Activated T-helper 1 cell treated with anti-CD3 and anti-CD28 coated beads, Interleukin-12 subunit alpha, Interleukin-12 subunit beta, Interleukin-2, Interleukin-4 antibody, amounts not matched to agents 30 ng/mL and 10 ng/mL and 1 ng/mL, durations not matched to agents 14 hours and 24 hours and 36 hours (primary cell): Measurements from ENCODE around the gene DKK1. TPM values are rescaled to one million over a fixed set of nuclear protein-coding genes. Genes with fewer than 3 reads are reported as not detected.

Source experiments
- DNase-seq: peaks from one replicate; pipeline ENCODE4 v3.0.0; 2021; ENCODE audit warnings: low spot score
- H3K27ac Mint-ChIP-seq: one replicate; pipeline ENCODE4 v1.8.0; 2021; ENCODE audit warnings: mild to moderate bottlenecking, mixed read lengths
- H3K27me3 Mint-ChIP-seq: one replicate; pipeline ENCODE4 v1.8.0; 2022; ENCODE audit warnings: mild to moderate bottlenecking, moderate library complexity, mixed read lengths; ENCODE audit not compliant: insufficient read depth
- H3K36me3 Mint-ChIP-seq: one replicate; pipeline ENCODE4 v1.8.0; 2021; ENCODE audit warnings: low read depth, mixed read lengths
- H3K4me1 Mint-ChIP-seq: one replicate; pipeline ENCODE4 v1.8.0; 2021; ENCODE audit warnings: low read depth, mixed read lengths
- H3K4me3 Mint-ChIP-seq: one replicate; pipeline ENCODE4 v1.8.0; 2021; ENCODE audit warnings: mild to moderate bottlenecking, moderate library complexity, mixed read lengths
- H3K9me3 Mint-ChIP-seq: one replicate; pipeline ENCODE4 v1.8.0; 2021; ENCODE audit warnings: mixed read lengths
- intact Hi-C: fragments of 100-400 bp; cut with micrococcal nuclease; formaldehyde crosslinking; loops from one replicate; pipeline ENCODE4 v1.15.1; 2024
- total RNA-seq: library from RNA; stranded (reverse); gene quantifications from 2 replicates; pipeline ENCODE4 v1.2.3, GENCODE V29; 2022

The DKK1 gene
- total RNA-seq, 1 donor from 2014 or later, result not detected

DNA sequence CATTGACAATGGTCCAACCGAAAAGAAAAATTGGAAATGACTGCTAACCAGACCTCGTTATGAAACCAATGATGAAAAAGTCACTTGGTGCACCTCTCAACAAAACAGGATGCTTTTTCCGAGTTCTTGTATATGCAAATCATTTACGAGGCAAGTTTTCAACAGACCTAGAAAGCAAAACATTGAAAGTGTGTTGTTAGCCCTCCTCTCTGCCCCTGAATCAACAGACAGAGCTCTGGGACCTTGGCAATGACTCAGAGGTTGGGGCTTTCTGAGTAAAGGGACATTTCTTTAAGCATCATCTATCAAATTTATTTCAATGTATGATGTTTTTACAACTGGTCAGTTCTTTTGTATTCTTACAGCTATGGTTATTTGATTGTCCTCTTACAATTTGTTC lies 16.3 kb upstream of the DKK1 start:
- no peak overlapping the region for H3K4me3 Mint-ChIP-seq
- no peaks in the 10 kb centered on the region for H3K27me3 Mint-ChIP-seq
- no peaks in the 10 kb centered on the region for H3K36me3 Mint-ChIP-seq
- no peak for DNase-seq
- H3K9me3 Mint-ChIP-seq, result no peaks in the 10 kb centered on the region
- intact Hi-C loops, result no loop called here
- no peak overlapping the region for H3K27ac Mint-ChIP-seq
- no peaks in the 10 kb centered on the region for H3K4me1 Mint-ChIP-seq

GRCh38 chr10:52300599-52301277 lies 13.3 kb upstream of the DKK1 start:
- no peaks in the 10 kb centered on the region for H3K4me1 Mint-ChIP-seq

GRCh38 chr10:52308251-52309031 lies 5.6 kb upstream of the DKK1 start:
- Mint-ChIP-seq H3K4me1 (no peaks in the 10 kb centered on the region), H3K36me3 (peaks cover 1% of the 10 kb centered on the region), H3K27ac (no peak overlapping the region), H3K9me3 (no peaks in the 10 kb centered on the region), H3K27me3 (peaks cover 47% of the 10 kb centered on the region), H3K4me3 (no peak overlapping the region)
- intact Hi-C loops, result loop anchor here (2.0 kb wide), 1 partner anchor 180 kb away; no protein-coding TSS in a partner anchor
- DNase-seq, result no peak

More at GRCh38 chr10:52300599-52301277, 13.3 kb upstream of the DKK1 start:
- no peaks in the 10 kb centered on the region for H3K9me3 Mint-ChIP-seq
- H3K4me3 Mint-ChIP-seq, result no peak overlapping the region
- peaks cover 2% of the 10 kb centered on the region for H3K27me3 Mint-ChIP-seq
- H3K36me3 Mint-ChIP-seq, result no peaks in the 10 kb centered on the region
- H3K27ac Mint-ChIP-seq, result no peak overlapping the region
- intact Hi-C loops, result no loop called here
- DNase-seq, result no peak

DNA sequence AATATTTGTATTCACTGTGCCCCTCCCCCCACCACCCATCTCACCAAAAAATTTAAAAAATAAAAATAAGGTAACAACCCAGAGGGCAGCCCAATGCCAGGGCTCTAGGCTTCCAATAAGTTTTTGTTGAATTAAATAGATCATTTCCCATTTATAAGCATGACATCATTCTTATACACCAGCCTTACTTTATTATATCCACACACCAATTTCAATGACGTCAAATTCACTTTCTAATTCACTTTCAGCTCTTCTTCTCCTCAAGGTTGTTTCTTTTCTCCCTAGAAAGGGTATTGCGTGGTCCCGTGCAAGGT lies 1.2 kb upstream of the DKK1 start:
- no peak overlapping the region for H3K27ac Mint-ChIP-seq
- H3K27me3 Mint-ChIP-seq, result peaks cover 66% of the 10 kb centered on the region
- no peaks in the 10 kb centered on the region for H3K9me3 Mint-ChIP-seq
- H3K36me3 Mint-ChIP-seq, result peaks cover 1% of the 10 kb centered on the region
- intact Hi-C loops, result no loop called here
- no peak overlapping the region for H3K4me3 Mint-ChIP-seq
- no peaks in the 10 kb centered on the region for H3K4me1 Mint-ChIP-seq
- no peak for DNase-seq

DNA sequence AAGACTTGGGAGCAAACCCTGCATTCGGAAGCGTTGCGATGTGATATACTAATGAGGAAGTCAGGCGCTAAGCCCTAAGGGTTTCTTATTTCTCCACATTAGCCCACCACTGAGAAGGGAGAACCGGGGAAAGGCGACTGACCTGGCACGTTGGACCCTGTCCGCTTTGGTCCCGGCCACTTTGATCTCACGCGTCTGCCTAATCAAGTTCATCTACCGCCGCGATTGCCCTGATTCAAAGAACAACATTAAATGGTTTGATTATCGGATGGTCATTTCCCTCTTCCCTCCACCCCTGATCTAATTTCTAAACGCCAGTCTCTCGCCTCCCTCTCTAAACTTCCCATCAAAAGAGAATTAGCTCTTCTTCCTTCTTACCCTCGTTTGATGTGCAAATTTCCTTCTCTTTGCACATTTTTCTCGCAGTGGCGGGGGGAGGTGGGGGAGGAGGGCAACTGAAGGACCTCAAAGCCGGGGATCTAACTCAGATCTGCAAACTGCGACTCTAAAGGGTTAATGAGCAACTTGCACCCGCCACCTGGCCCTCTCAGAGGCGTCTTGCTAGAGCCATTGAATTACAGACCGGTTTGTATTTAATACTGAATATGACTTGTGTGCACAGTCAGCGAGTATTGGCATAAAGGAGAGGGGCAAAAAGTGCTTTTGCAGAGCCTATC lies 687 bp upstream of the DKK1 start:
- intact Hi-C loops, result no loop called here
- no peak overlapping the region for H3K4me3 Mint-ChIP-seq
- DNase-seq, result no peak

GRCh38 chr10:52314822-52315552 lies 906 bp downstream of the DKK1 start:
- peaks cover 1% of the 10 kb centered on the region for H3K36me3 Mint-ChIP-seq
- peaks cover 50% of the 10 kb centered on the region for H3K27me3 Mint-ChIP-seq
- no peaks in the 10 kb centered on the region for H3K9me3 Mint-ChIP-seq
- no peak for DNase-seq
- H3K4me1 Mint-ChIP-seq, result no peaks in the 10 kb centered on the region
- no peak overlapping the region for H3K4me3 Mint-ChIP-seq
- H3K27ac Mint-ChIP-seq, result no peak overlapping the region
- intact Hi-C loops, result no loop called here

More for the DNA sequence above, 687 bp upstream of the DKK1 start:
- Mint-ChIP-seq H3K36me3 (peaks cover 1% of the 10 kb centered on the region), H3K4me1 (no peaks in the 10 kb centered on the region), H3K27ac (no peak overlapping the region), H3K9me3 (no peaks in the 10 kb centered on the region), H3K27me3 (peaks cover 63% of the 10 kb centered on the region)

DNA sequence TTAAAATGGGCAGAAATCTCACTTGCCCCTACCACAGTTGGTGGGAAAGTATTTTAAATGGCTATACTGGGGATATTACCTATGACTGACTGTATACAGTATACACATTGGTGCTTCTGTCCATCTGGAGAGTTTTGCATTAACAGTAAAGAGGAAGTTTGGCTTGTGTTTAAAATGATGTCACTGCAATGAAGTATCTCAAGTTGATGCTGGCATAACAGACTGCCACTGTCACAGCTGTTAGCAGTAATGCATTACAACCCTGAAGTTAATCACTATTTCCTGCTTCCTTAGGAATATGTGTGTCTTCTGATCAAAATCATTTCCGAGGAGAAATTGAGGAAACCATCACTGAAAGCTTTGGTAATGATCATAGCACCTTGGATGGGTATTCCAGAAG lies 1.9 kb downstream of the DKK1 start:
- peaks cover 46% of the 10 kb centered on the region for H3K27me3 Mint-ChIP-seq
- H3K27ac Mint-ChIP-seq, result no peak overlapping the region
- no peak overlapping the region for H3K4me3 Mint-ChIP-seq
- no peaks in the 10 kb centered on the region for H3K9me3 Mint-ChIP-seq
- H3K36me3 Mint-ChIP-seq, result peaks cover 1% of the 10 kb centered on the region
- H3K4me1 Mint-ChIP-seq, result no peaks in the 10 kb centered on the region
- intact Hi-C loops, result no loop called here
- no peak for DNase-seq

GRCh38 chr10:52316500-52316899 lies 2.4 kb downstream of the DKK1 start:
- peaks cover 42% of the 10 kb centered on the region for H3K27me3 Mint-ChIP-seq
- intact Hi-C loops, result no loop called here
- no peak for DNase-seq

GRCh38 chr10:52318136-52318701 lies 4.1 kb downstream of the DKK1 start:
- no peaks in the 10 kb centered on the region for H3K36me3 Mint-ChIP-seq
- H3K27me3 Mint-ChIP-seq, result peaks cover 28% of the 10 kb centered on the region
- no peaks in the 10 kb centered on the region for H3K4me1 Mint-ChIP-seq
- intact Hi-C loops, result no loop called here
- H3K27ac Mint-ChIP-seq, result no peak overlapping the region
- no peak for DNase-seq
- no peaks in the 10 kb centered on the region for H3K9me3 Mint-ChIP-seq
- H3K4me3 Mint-ChIP-seq, result no peak overlapping the region

More at GRCh38 chr10:52316500-52316899, 2.4 kb downstream of the DKK1 start:
- Mint-ChIP-seq H3K9me3 (no peaks in the 10 kb centered on the region), H3K4me3 (no peak overlapping the region), H3K36me3 (peaks cover 1% of the 10 kb centered on the region), H3K27ac (no peak overlapping the region), H3K4me1 (no peaks in the 10 kb centered on the region)

GRCh38 chr10:52318822-52319464 lies 4.9 kb downstream of the DKK1 start:
- Mint-ChIP-seq H3K9me3 (no peaks in the 10 kb centered on the region), H3K4me3 (no peak overlapping the region), H3K4me1 (no peaks in the 10 kb centered on the region), H3K27me3 (peaks cover 21% of the 10 kb centered on the region), H3K27ac (no peak overlapping the region), H3K36me3 (no peaks in the 10 kb centered on the region)
- no peak for DNase-seq
- intact Hi-C loops, result no loop called here

- no peaks in the 10 kb centered on the region for H3K4me1 Mint-ChIP-seq
- no peaks in the 10 kb centered on the region for H3K36me3 Mint-ChIP-seq
- no peak for DNase-seq
- H3K27me3 Mint-ChIP-seq, result peaks cover 12% of the 10 kb centered on the region
- intact Hi-C loops, result no loop called here
- no peak overlapping the region for H3K4me3 Mint-ChIP-seq
- no peak overlapping the region for H3K27ac Mint-ChIP-seq
- H3K9me3 Mint-ChIP-seq, result no peaks in the 10 kb centered on the region
Measured at GRCh38 chr10:52319926-52320325, 5.8 kb downstream of the DKK1 start.

GRCh38 chr10:52322323-52322722 lies 8.2 kb downstream of the DKK1 start:
- Mint-ChIP-seq H3K27me3 (no peaks in the 10 kb centered on the region), H3K36me3 (no peaks in the 10 kb centered on the region), H3K4me3 (no peak overlapping the region), H3K4me1 (no peaks in the 10 kb centered on the region), H3K9me3 (no peaks in the 10 kb centered on the region), H3K27ac (no peak overlapping the region)
- intact Hi-C loops, result no loop called here
- no peak for DNase-seq
